Spleen (tissue), 11 donors: ENCODE results near the gene IRF2. TPM values are rescaled to one million over a fixed set of nuclear protein-coding genes. Genes with fewer than 3 reads are reported as not detected.

Source experiments
- DNase-seq: peaks from one replicate; pipeline ENCODE4 v3.0.0-alpha.2; 2020
- H3K27ac ChIP-seq, 8 donors: fragments of 200-600 bp; sonication (generic) in 7 of 8; 1 replicate in 4 of 8; 2 replicates in 4 of 8; pipeline versions ENCODE4 v1.5.0 to v1.8.0; 2016 to 2021; ENCODE audit warnings: inconsistent platforms in 4 of 8, mild to moderate bottlenecking in 4 of 8, moderate library complexity in 1 of 8
- H3K27me3 ChIP-seq, 7 donors: fragments of 200-600 bp; sonication (generic) in 6 of 7; replicated peaks in 1 of 7; 1 replicate in 4 of 7; 2 replicates in 3 of 7; pipeline versions ENCODE4 v1.5.0 to v1.8.0; 2016 to 2021; ENCODE audit warnings: inconsistent platforms in 3 of 7, mild to moderate bottlenecking in 1 of 7
- H3K36me3 ChIP-seq, 6 donors: fragments of 200-600 bp; sonication (generic) in 5 of 6; 1 replicate in 4 of 6; 2 replicates in 2 of 6; pipeline versions ENCODE4 v1.5.0 to v1.8.0; 2016 to 2021; ENCODE audit warnings: inconsistent platforms in 2 of 6
- H3K4me1 ChIP-seq, 6 donors: fragments of 200-600 bp; sonication (generic) in 5 of 6; 1 replicate in 3 of 6; 2 replicates in 3 of 6; pipeline versions ENCODE4 v1.5.0 to v1.8.0; 2016 to 2021; ENCODE audit warnings: inconsistent platforms in 3 of 6
- H3K4me3 ChIP-seq, 8 donors: fragments of 200-600 bp; sonication (generic) in 7 of 8; 1 replicate in 4 of 8; 2 replicates in 4 of 8; pipeline versions ENCODE4 v1.5.0 to v1.8.0; 2016 to 2021; ENCODE audit warnings: inconsistent platforms in 4 of 8, mild to moderate bottlenecking in 4 of 8, moderate library complexity in 2 of 8
- H3K9me3 ChIP-seq, 8 donors: fragments of 200-600 bp; sonication (generic) in 7 of 8; 1 replicate in 4 of 8; 2 replicates in 4 of 8; pipeline versions ENCODE4 v1.5.0 to v1.8.0; 2016 to 2021; ENCODE audit warnings: inconsistent platforms in 4 of 8
- CTCF ChIP-seq, 11 experiments: fragments of 200-600 bp in 7 of 11; fragments of 450-650 bp in 4 of 11; sonication (generic) in 4 of 11; IDR thresholded peaks in 8 of 11; conservative IDR thresholded peaks in 3 of 11; 1 replicate in 7 of 11; 2 replicates in 4 of 11; pipeline versions ENCODE4 v1.4.0 to v1.8.0; 2016 to 2021; ENCODE audit warnings: antibody characterized with exemption in 11 of 11, inconsistent platforms in 4 of 11, mild to moderate bottlenecking in 1 of 11
- POLR2A ChIP-seq, 3 donors: fragments of 450-650 bp; IDR thresholded peaks; one replicate each; pipeline ENCODE4 v1.5.1; 2017; ENCODE audit warnings: antibody characterized with exemption in 3 of 3, mild to moderate bottlenecking in 1 of 3
- POLR2AphosphoS5 ChIP-seq, 3 donors: sonication (generic); formaldehyde crosslinking; IDR thresholded peaks; one replicate each; pipeline ENCODE4 v1.5.1; 2017; ENCODE audit warnings: antibody characterized with exemption in 3 of 3
- WGBS, 5 donors: extraction: QIAGEN DNeasy Blood & Tissue Kit in 3 of 5; methylation state at CpG; one replicate each; pipeline versions ENCODE4 v1.1.5 to v1.1.7; 2013 to 2018; 5-methylcytosine and 5-hydroxymethylcytosine counted together
- intact Hi-C: fragments of 100-400 bp; cut with DNase I; formaldehyde crosslinking; loops from one replicate; pipeline ENCODE4 v1.15.0; 2023; ENCODE audit warnings: low total_unique reads
- polyA plus RNA-seq, 3 donors: library from polyadenylated mRNA; stranded (reverse); fragments of 200-250 nt; gene quantifications; one replicate each; pipeline ENCODE4 v1.2.1, GENCODE V29; 2013
- total RNA-seq, 7 donors: library from RNA; depleted of rRNA in 3 of 7; stranded (reverse); fragments of >200 nt in 3 of 7; fragmentation: NEBNext Ultra II Directional in 4 of 7; extraction: Animal tissue kit (Norgen Biotek cat#: 25700) in 4 of 7; gene quantifications; one replicate each; pipeline versions ENCODE4 v1.1.0 to v1.2.1, GENCODE V29; 2016 to 2021
- donor health status: healthy with polysubstance abuse.
- donor health status: DM: no; HTN: no; CAD: no; lungs with moderate emphysema.
- donor health status: DM: no; HTN: no; CAD: no.
- donor health status: Bipolar disorder and iron deficiency.
- donor health status: healthy.
- donor health status: DM: no; HTN: no; CAD: no.
- donor health status: DM: yes; HTN: yes; CAD: no.

Gene IRF2
- total and polyA plus RNA-seq, 10 donors: 27.1 to 101 (median 87.2) TPM

DNA sequence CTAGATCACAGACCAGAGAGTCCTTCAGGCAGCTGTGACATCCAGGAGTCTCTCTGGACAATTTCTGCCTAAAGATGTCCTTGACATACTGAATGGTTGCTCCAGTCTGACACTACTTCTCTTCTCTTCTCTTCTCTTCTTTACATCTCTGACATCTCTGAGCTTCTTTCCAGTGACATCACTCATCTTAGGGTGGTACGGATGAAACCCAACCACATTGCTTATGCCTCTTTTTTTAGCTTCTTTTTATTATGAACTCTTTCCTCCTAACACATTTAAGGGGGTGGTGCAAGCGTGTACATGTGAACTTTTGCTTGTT is 39.4 kb upstream of the IRF2 start:
- no peak for DNase-seq
- Histone ChIP-seq H3K36me3 (no peaks in the 10 kb centered on the region), H3K9me3 (peaks cover 0 to 9% (median 4%) of the 10 kb centered on the region in 8 donors), H3K27ac (peak overlapping the region in 7 of 8 donors; percentile 50 to 72 (median 61)), H3K4me1 (peaks cover 0 to 43% (median 19%) of the 10 kb centered on the region in 6 donors), H3K4me3 (peak overlapping the region in 1 of 8 donors; percentile 23), H3K27me3 (no peaks in the 10 kb centered on the region)
- intact Hi-C loops: no loop called here
- TF ChIP-seq CTCF (IDR thresholded peaks at IDR 0.05 in 8 of 11, conservative IDR thresholded peaks at IDR 0.05 in 3 of 11): no peak
- TF ChIP-seq POLR2AphosphoS5 (IDR thresholded peaks at IDR 0.05): no peak
- no peak for TF ChIP-seq POLR2A (IDR thresholded peaks at IDR 0.05)
- 37 to 56% (median 49%) methylated on average over 2 of the region's 2 CpGs for WGBS, 5 donors

GRCh38 chr4:184511156-184511555 is 36.8 kb upstream of the IRF2 start:
- H3K4me3 ChIP-seq: no peak overlapping the region
- H3K4me1 ChIP-seq: peaks cover 1 to 57% (median 30%) of the 10 kb centered on the region in 6 donors
- H3K27me3 ChIP-seq: no peaks in the 10 kb centered on the region
- 92 to 98% (median 95%) methylated on average over 5 of the region's 5 CpGs for WGBS, 5 donors
- H3K36me3 ChIP-seq: no peaks in the 10 kb centered on the region
- TF ChIP-seq CTCF (IDR thresholded peaks at IDR 0.05 in 8 of 11, conservative IDR thresholded peaks at IDR 0.05 in 3 of 11) (no peak), POLR2AphosphoS5 (IDR thresholded peaks at IDR 0.05) (no peak), POLR2A (IDR thresholded peaks at IDR 0.05) (no peak)
- no peak for DNase-seq
- intact Hi-C loops: no loop called here
- no peaks in the 10 kb centered on the region for H3K9me3 ChIP-seq
- no peak overlapping the region for H3K27ac ChIP-seq

- no peaks in the 10 kb centered on the region for H3K9me3 ChIP-seq
- 78 to 93% (median 89%) methylated on average over 3 of the region's 3 CpGs for WGBS, 5 donors
- no peak for DNase-seq
- H3K27ac ChIP-seq: peak overlapping the region in 3 of 8 donors; percentile 19 to 54 (median 26)
- intact Hi-C loops: no loop called here
- H3K4me3 ChIP-seq: no peak overlapping the region
- peaks cover 7 to 59% (median 36%) of the 10 kb centered on the region in 6 donors for H3K4me1 ChIP-seq
- no peaks in the 10 kb centered on the region for H3K27me3 ChIP-seq
- TF ChIP-seq CTCF (IDR thresholded peaks at IDR 0.05 in 8 of 11, conservative IDR thresholded peaks at IDR 0.05 in 3 of 11) (no peak), POLR2AphosphoS5 (IDR thresholded peaks at IDR 0.05) (peak in 1 of 3 donors; percentile 10), POLR2A (IDR thresholded peaks at IDR 0.05) (no peak)
- H3K36me3 ChIP-seq: no peaks in the 10 kb centered on the region
Observed at GRCh38 chr4:184510401-184510800, 36.1 kb upstream of the IRF2 start.

DNA sequence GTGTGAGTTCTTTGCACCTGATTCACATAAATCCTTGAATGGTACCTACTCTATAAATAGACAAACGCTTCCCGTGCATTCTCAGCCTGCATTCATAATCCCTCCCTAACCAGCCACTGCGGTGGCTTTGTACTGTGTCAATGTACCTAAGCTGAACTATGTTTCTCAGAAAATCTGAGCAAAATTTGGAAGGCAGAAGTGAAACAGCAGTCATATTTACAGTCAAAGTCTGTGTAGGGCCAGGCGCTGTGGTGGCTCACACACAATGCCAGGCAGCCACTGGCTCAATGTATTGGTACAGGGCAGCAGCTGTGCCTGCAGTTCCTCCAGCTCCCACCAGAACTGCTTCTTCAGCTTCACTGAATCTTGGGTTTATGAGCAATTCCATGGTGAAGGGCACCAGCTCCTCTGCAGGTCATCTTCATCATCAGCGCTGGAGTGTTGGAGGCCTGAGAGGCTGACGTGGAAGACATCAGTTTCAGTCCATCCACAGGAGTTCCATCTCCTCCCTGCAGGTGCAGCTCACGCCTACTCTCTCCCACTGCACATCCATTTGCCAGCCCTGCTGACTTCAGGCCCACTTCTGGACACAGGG is 32.3 kb upstream of the IRF2 start:
- no peaks in the 10 kb centered on the region for H3K9me3 ChIP-seq
- peak; percentile 89 for DNase-seq
- TF ChIP-seq CTCF (IDR thresholded peaks at IDR 0.05 in 8 of 11, conservative IDR thresholded peaks at IDR 0.05 in 3 of 11): peak in 10 of 11 experiments; percentile 15 to 70 (median 56)
- peak in 2 of 3 donors; percentile 42 to 62 for TF ChIP-seq POLR2AphosphoS5 (IDR thresholded peaks at IDR 0.05)
- TF ChIP-seq POLR2A (IDR thresholded peaks at IDR 0.05): no peak
- intact Hi-C loops: no loop called here
- peak overlapping the region in 6 of 8 donors; percentile 20 to 71 (median 41) for H3K27ac ChIP-seq
- H3K4me3 ChIP-seq: no peak overlapping the region
- H3K4me1 ChIP-seq: peaks cover 19 to 62% (median 37%) of the 10 kb centered on the region in 6 donors
- no peaks in the 10 kb centered on the region for H3K27me3 ChIP-seq
- 61 to 75% (median 73%) methylated on average over 7 of the region's 7 CpGs for whole genome bisulfite sequencing, 5 donors
- H3K36me3 ChIP-seq: no peaks in the 10 kb centered on the region
